ENCODE data around the gene PARD3. TPM values are rescaled to one million over a fixed set of nuclear protein-coding genes. Genes with fewer than 3 reads are reported as not detected.
A peak's percentile ranks its signal among the peaks of the same experiment; 100 is the strongest.
"Not testable (repeated sequence)": the region's sequence is repeated elsewhere in the genome, so short reads cannot be mapped to it uniquely, and the experiment has no call there.

The PARD3 gene
- total RNA-seq, 1 experiment from 2014 or later = 55.3 TPM

GRCh38 chr10:34474555-34475273, 340.4 kb downstream of the PARD3 start:
- no peak for DNase-seq (ENCODE audit: low read depth)

GRCh38 chr10:34474009-34474376, 341.1 kb downstream of the PARD3 start:
- DNase-seq (ENCODE audit: low read depth) = peak; percentile 58

- no peak for DNase-seq (ENCODE audit: low read depth)
These were observed 341.7 kb downstream of the PARD3 start for GRCh38 chr10:34473174-34474008.

- DNase-seq (ENCODE audit: low read depth) = no peak
These were observed 344.8 kb downstream of the PARD3 start for GRCh38 chr10:34470307-34470706.

GRCh38 chr10:34469446-34469845, 345.6 kb downstream of the PARD3 start:
- DNase-seq (ENCODE audit: low read depth) = no peak

- DNase-seq (ENCODE audit: low read depth) = no peak
These were observed 347.2 kb downstream of the PARD3 start for GRCh38 chr10:34467902-34468301.

- DNase-seq (ENCODE audit: low read depth) = no peak
These were observed 347.7 kb downstream of the PARD3 start for GRCh38 chr10:34467364-34467763.

- no peak for DNase-seq (ENCODE audit: low read depth)
These were observed 349.4 kb downstream of the PARD3 start for GRCh38 chr10:34465678-34466077.

GRCh38 chr10:34464591-34464990, 350.5 kb downstream of the PARD3 start:
- no peak for DNase-seq (ENCODE audit: low read depth)

GRCh38 chr10:34464000-34464399, 351.1 kb downstream of the PARD3 start:
- no peak for DNase-seq (ENCODE audit: low read depth)

- DNase-seq (ENCODE audit: low read depth) = no peak
These were observed 352.1 kb downstream of the PARD3 start for GRCh38 chr10:34462993-34463392.

GRCh38 chr10:34462056-34462455, 353.0 kb downstream of the PARD3 start:
- DNase-seq (ENCODE audit: low read depth) = no peak

GRCh38 chr10:34454590-34455261, 360.4 kb downstream of the PARD3 start:
- no peak for DNase-seq (ENCODE audit: low read depth)

- no peak for DNase-seq (ENCODE audit: low read depth)
These were observed 365.3 kb downstream of the PARD3 start for GRCh38 chr10:34449836-34450235.

GRCh38 chr10:34446049-34446448, 369.0 kb downstream of the PARD3 start:
- no peak for DNase-seq (ENCODE audit: low read depth)

- DNase-seq (ENCODE audit: low read depth) = no peak
These were observed 370.6 kb downstream of the PARD3 start for GRCh38 chr10:34444223-34445183.

- not testable (repeated sequence) for DNase-seq (ENCODE audit: low read depth)
These were observed 375.7 kb downstream of the PARD3 start for GRCh38 chr10:34439386-34439785.

- DNase-seq (ENCODE audit: low read depth) = no peak
These were observed 376.4 kb downstream of the PARD3 start for GRCh38 chr10:34438741-34439140.

- no peak for DNase-seq (ENCODE audit: low read depth)
These were observed 377.2 kb downstream of the PARD3 start for GRCh38 chr10:34437906-34438305.

GRCh38 chr10:34434119-34434594, 380.9 kb downstream of the PARD3 start:
- DNase-seq (ENCODE audit: low read depth) = peak; percentile 30

All from HT1080 (cell line).